HG02840 (cell line): Measurements from ENCODE around the gene ZBTB48.
"Not testable (repeated sequence)": the region's sequence is repeated elsewhere in the genome, so short reads cannot be mapped to it uniquely, and the experiment has no call there.

Experiments
- ATAC-seq: cut with Tn5 transposase; IDR thresholded peaks from one replicate; pipeline ENCODE4 v1.9.1; 2021; ENCODE audit warnings: mild to moderate bottlenecking, moderate library complexity, moderate number of reproducible peaks; ENCODE audit not compliant: unreplicated experiment, low FRiP score

ZBTB48 gene

DNA sequence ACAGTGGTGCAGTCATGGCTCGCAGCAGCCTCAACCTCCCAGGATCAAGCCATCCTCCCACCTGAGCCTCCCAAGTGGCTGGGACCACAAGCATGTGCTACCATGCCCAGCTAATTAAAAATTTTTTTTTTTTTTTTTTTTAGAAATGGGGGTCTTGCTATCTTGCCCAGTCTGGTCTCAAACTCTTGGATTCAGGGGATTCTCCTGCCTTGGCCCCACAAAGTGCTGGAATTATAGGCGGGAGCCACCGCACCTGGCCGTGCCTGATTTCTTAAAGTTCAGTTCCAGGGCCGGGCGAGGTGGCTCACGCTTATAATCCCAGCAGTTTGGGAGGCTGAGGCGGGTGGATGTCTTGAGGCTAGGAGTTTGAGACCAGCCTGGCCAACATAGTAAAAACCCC, 51.3 kb downstream of the ZBTB48 start:
- ATAC-seq: no peak

- ATAC-seq: no peak
Observed at GRCh38 chr1:6632588-6633514, 53.1 kb downstream of the ZBTB48 start.

DNA sequence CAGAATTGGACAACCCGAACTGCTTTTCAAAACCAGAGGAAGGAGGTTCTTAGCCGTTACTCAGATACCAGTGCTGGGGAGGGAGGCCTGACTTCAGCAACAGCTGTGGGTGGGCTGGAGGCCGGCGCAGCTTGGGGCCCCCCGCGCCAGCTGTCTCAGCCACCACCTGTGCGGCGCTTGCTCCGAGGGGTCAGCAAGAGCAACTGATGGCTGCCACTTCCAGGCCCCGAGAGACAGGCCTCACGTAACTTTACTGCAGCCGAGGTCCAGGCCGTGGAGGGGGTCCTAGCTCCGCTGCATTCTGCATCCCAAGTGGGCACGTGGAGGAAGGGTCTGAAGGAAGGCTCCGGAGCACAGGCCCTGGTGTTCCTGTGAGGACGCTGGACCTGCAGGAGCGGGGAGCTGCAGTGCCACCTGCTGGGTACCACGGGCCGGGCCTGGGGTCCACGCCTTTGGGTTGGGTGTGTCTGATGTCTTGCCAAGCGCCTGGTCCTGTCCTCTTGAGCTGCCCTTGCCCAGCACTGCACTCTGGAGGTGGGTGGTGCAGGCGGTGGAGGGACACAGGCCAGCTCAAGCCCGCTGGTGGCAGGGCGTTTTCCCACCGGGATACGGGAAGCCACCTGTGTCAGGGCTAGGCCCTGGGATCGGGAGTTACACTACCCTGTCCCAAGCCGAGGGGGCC, 54.7 kb downstream of the ZBTB48 start:
- ATAC-seq: no peak

DNA sequence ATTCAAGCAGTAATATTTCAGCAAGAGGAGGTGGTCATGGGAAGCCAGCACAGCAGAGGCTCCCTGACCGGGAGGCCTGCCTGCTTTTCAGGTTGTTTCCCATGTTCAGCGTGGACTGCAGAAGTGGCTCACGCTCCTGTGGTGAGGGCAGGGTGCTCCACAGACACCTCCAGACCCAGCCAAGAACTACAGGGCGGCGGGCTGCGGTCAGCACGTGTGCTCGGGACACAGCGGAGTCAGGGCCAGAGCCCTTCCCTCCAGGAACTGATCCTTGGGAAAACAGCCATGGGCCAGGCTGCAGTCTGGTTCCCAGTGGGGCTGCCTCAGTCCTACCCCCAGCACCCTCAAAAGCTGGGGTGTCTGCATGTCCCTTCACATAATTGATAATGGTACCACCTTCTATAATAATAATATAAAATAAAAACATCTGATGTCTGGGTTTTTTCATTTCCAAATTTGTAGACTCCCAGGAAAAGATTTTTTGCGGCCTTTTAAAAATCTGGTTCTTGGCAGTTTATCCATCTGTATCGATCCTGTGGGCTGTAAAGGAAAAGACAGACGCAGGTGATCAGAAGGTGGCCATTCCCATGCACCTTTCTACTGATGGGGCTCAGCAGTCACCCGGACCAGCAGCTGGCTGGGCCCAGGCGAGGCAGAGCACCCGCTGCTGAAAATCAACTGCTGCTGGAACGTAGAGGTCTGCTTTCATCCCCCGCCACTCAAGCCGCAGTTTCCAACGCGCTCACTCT, 55.5 kb downstream of the ZBTB48 start:
- no peak for ATAC-seq

DNA sequence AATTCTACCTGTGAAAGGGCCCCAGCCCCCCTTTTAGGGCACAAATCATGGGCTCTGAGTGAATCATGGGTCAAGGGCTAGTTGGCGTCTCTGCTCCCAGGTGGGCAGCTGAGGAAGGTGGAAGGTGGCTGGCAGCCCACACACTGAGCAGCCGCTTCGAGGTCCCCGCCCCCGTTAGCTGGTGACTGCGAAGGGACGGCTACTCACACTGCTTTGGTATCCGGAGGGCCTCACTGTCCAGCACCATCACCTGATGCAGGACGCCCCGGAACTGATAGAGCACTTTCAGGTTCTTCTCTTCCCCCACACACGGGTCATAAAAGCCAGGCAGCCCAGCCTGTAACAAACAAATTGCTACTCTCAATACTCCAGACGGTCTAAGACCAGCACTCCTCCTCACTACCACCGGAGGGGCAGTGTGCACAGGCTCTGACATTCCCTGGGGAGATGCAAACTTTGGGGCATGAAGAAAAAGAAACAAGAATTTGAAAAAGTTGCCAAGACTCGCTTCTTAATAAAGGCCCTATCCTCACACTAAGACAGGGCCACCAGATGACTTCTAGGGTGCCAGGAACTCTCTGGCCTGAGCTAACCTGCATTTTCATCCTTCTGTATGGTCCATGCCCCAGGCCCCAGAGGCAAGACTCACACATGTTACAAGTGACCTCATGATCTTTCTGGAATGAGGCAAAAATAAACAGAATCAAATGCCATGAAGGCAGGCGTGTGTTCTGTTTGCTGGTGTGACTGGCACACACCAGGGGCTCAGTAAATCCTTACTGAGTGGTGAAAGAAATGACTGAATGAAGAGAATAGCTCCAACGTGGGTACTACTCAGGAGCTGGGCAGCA, 56.3 kb downstream of the ZBTB48 start:
- no peak for ATAC-seq

- ATAC-seq: not testable (repeated sequence)
Observed at GRCh38 chr1:6636778-6637177, 57.0 kb downstream of the ZBTB48 start.

DNA sequence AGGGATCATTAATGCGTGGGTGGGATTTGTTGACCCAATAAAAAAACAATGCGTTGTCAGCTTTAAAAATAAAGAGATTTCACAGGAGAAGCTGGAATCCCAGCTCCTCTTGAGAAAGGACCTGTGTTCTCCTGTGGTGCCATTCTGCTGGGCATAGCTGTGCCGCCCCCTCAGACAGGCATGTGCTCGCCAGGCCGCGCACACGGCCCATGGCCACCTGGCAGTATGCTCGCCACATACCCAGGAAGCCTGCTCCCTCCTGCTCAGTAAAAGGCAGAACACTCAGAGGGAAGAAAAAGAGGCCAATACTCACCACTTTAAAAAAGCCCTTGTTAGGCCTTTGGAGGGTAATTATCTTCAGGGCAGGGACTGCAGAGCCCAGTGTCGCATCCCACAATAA, 58.0 kb downstream of the ZBTB48 start:
- no peak for ATAC-seq

DNA sequence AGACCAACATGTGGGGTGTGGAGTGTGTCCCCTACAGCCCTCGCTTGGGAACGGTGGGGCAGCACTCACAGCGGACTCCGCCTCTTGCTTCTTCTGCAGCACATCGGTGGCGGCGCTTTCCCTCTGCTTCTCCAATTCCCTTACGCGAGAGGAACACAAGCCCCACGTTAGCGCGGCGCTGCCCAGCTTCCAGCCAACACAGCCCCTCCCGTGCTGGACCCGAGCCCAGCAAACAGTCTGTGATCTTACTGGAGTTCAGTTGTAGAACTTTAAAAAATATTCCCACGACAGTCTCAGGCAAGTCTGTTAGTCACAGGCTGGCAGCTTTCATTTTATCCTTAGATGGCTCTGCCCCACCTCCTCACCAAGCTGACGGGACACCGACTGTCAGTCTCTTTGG, 58.4 kb downstream of the ZBTB48 start:
- no peak for ATAC-seq
